ENCODE measurements around the gene KCNJ10.

The KCNJ10 gene

GRCh38 chr1:159980076-159980475 is 89.9 kb downstream of the KCNJ10 start:
- TF ChIP-seq SPI1 (IDR thresholded peaks at IDR 0.05; ENCODE audit: borderline replicate concordance, low read depth) (no peak), REST (IDR thresholded peaks at IDR 0.05; ENCODE audit: insufficient replicate concordance, low read depth) (no peak), GABPA (IDR thresholded peaks at IDR 0.05; ENCODE audit: low read depth) (no peak), CTCF (IDR thresholded peaks at IDR 0.05; ENCODE audit: insufficient read depth, low read length) (no peak), POLR2AphosphoS5 (IDR thresholded peaks at IDR 0.05; ENCODE audit: low read depth) (no peak)
- H3K27ac ChIP-seq (replicated peaks) = no peak overlapping the region
- DNase-seq (ENCODE audit: low read depth in 1 of 2, low spot score in 1 of 2) = no peak
- H3K27me3 ChIP-seq (ENCODE audit: insufficient read depth, poor library complexity, severe bottlenecking) = peaks cover 17% of the 10 kb centered on the region
- H3K4me3 ChIP-seq (replicated peaks; ENCODE audit: insufficient read depth, low read length) = no peak overlapping the region

- TF ChIP-seq SPI1 (IDR thresholded peaks at IDR 0.05; ENCODE audit: borderline replicate concordance, low read depth) (no peak), REST (IDR thresholded peaks at IDR 0.05; ENCODE audit: insufficient replicate concordance, low read depth) (no peak), CTCF (IDR thresholded peaks at IDR 0.05; ENCODE audit: insufficient read depth, low read length) (no peak), GABPA (IDR thresholded peaks at IDR 0.05; ENCODE audit: low read depth) (no peak), POLR2AphosphoS5 (IDR thresholded peaks at IDR 0.05; ENCODE audit: low read depth) (no peak)
- Histone ChIP-seq H3K4me3 (replicated peaks; ENCODE audit: insufficient read depth, low read length) (no peak overlapping the region), H3K27me3 (ENCODE audit: insufficient read depth, poor library complexity, severe bottlenecking) (peaks cover 18% of the 10 kb centered on the region), H3K27ac (replicated peaks) (no peak overlapping the region)
- no peak for DNase-seq (ENCODE audit: low read depth in 1 of 2, low spot score in 1 of 2)
These were observed 90.7 kb downstream of the KCNJ10 start for GRCh38 chr1:159979257-159979656.

GRCh38 chr1:159978107-159978398 is 91.9 kb downstream of the KCNJ10 start:
- DNase-seq (ENCODE audit: low read depth in 1 of 2, low spot score in 1 of 2) = no peak
- no peak overlapping the region for H3K27ac ChIP-seq (replicated peaks)
- no peak overlapping the region for H3K4me3 ChIP-seq (replicated peaks; ENCODE audit: insufficient read depth, low read length)
- TF ChIP-seq POLR2AphosphoS5 (IDR thresholded peaks at IDR 0.05; ENCODE audit: low read depth) (no peak), SPI1 (IDR thresholded peaks at IDR 0.05; ENCODE audit: borderline replicate concordance, low read depth) (no peak), CTCF (IDR thresholded peaks at IDR 0.05; ENCODE audit: insufficient read depth, low read length) (no peak), REST (IDR thresholded peaks at IDR 0.05; ENCODE audit: insufficient replicate concordance, low read depth) (no peak), GABPA (IDR thresholded peaks at IDR 0.05; ENCODE audit: low read depth) (no peak)
- H3K27me3 ChIP-seq (ENCODE audit: insufficient read depth, poor library complexity, severe bottlenecking) = peaks cover 17% of the 10 kb centered on the region
